Neuronal stem cell (in vitro differentiated cells): ENCODE data around the gene ADAMTS15.

Experiments
- DNase-seq: peaks from one replicate; pipeline ENCODE4 v3.0.0-alpha.2; 2013; ENCODE audit warnings: low spot score
- H2AFZ ChIP-seq: one replicate; pipeline ENCODE4 v1.6.1; 2013; ENCODE audit warnings: mild to moderate bottlenecking, low read length, inconsistent platforms
- H2AK5ac ChIP-seq: 2 replicates; pipeline ENCODE4 v1.6.1; 2013; ENCODE audit warnings: low read depth, mild to moderate bottlenecking, inconsistent platforms, low read length, moderate library complexity, mixed read lengths
- H2BK120ac ChIP-seq: 2 replicates; pipeline ENCODE4 v1.6.1; 2013; ENCODE audit warnings: low read depth, mild to moderate bottlenecking, inconsistent platforms, low read length, moderate library complexity, mixed read lengths
- H2BK12ac ChIP-seq: one replicate; pipeline ENCODE4 v1.6.1; 2013; ENCODE audit warnings: low read length, inconsistent platforms
- H2BK15ac ChIP-seq: 2 replicates; pipeline ENCODE4 v1.6.1; 2013; ENCODE audit warnings: mild to moderate bottlenecking, low read length, inconsistent platforms, mixed read lengths
- H2BK5ac ChIP-seq: one replicate; pipeline ENCODE4 v1.6.1; 2013; ENCODE audit warnings: inconsistent platforms, mild to moderate bottlenecking, low read length, moderate library complexity
- H3K14ac ChIP-seq: one replicate; pipeline ENCODE4 v1.6.1; 2013; ENCODE audit warnings: low read length, inconsistent platforms
- H3K18ac ChIP-seq: 2 replicates; pipeline ENCODE4 v1.6.1; 2013; ENCODE audit warnings: low read length, inconsistent platforms
- H3K23ac ChIP-seq: 2 replicates; pipeline ENCODE4 v1.6.1; 2013; ENCODE audit warnings: low read depth, mild to moderate bottlenecking, mixed read lengths, low read length, inconsistent platforms; ENCODE audit not compliant: poor library complexity
- H3K27ac ChIP-seq: replicated peaks from 3 replicates; pipeline ENCODE4 v1.5.1; 2013; ENCODE audit warnings: low read length, inconsistent platforms
- H3K27me3 ChIP-seq, 3 experiments: 2 replicates each; pipeline ENCODE4 v1.6.1; 2013; ENCODE audit warnings: low read length in 3 of 3, mild to moderate bottlenecking in 2 of 3, inconsistent platforms in 1 of 3, low read depth in 1 of 3, mixed read lengths in 1 of 3, moderate library complexity in 1 of 3; ENCODE audit not compliant: control insufficient read depth in 3 of 3, insufficient read depth in 3 of 3
- H3K36me3 ChIP-seq, 2 donors: replicated peaks in 1 of 2; 2 replicates each; pipeline ENCODE4 v1.6.1; 2013; ENCODE audit warnings: low read length in 2 of 2; ENCODE audit not compliant: control insufficient read depth in 2 of 2, insufficient read depth in 2 of 2
- H3K4ac ChIP-seq: 2 replicates; pipeline ENCODE4 v1.6.1; 2013; ENCODE audit warnings: inconsistent platforms, mild to moderate bottlenecking, low read length, moderate library complexity
- H3K4me1 ChIP-seq, 2 donors: 1 replicate in 1 of 2; 2 replicates in 1 of 2; pipeline ENCODE4 v1.6.1; 2013; ENCODE audit warnings: low read length in 2 of 2, low read depth in 1 of 2; ENCODE audit not compliant: control insufficient read depth in 2 of 2, insufficient read depth in 1 of 2
- H3K4me2 ChIP-seq: one replicate; pipeline ENCODE4 v1.6.1; 2013; ENCODE audit warnings: mild to moderate bottlenecking, low read length, inconsistent platforms; ENCODE audit not compliant: insufficient read depth, poor library complexity, severe bottlenecking
- H3K4me3 ChIP-seq, 2 donors: 2 replicates each; pipeline ENCODE4 v1.5.1; 2013; ENCODE audit warnings: low read length in 2 of 2, mild to moderate bottlenecking in 2 of 2, inconsistent platforms in 1 of 2, moderate library complexity in 1 of 2
- H3K79me1 ChIP-seq: one replicate; pipeline ENCODE4 v1.6.1; 2013; ENCODE audit warnings: low read depth, mild to moderate bottlenecking, inconsistent platforms, low read length, moderate library complexity
- H3K9ac ChIP-seq: one replicate; pipeline ENCODE4 v1.6.1; 2013; ENCODE audit warnings: mild to moderate bottlenecking, low read depth, low read length, inconsistent platforms; ENCODE audit not compliant: poor library complexity
- H3K9me3 ChIP-seq, 2 donors: replicated peaks in 1 of 2; 2 replicates each; pipeline versions ENCODE3 to v1.6.1; 2013; ENCODE audit warnings: low read length in 2 of 2, mild to moderate bottlenecking in 2 of 2, inconsistent platforms in 1 of 2, low read depth in 1 of 2, mixed read lengths in 1 of 2, moderate library complexity in 1 of 2; ENCODE audit not compliant: control insufficient read depth in 2 of 2, insufficient read depth in 1 of 2
- H4K8ac ChIP-seq: one replicate; pipeline ENCODE4 v1.6.1; 2013; ENCODE audit warnings: low read depth, mild to moderate bottlenecking, inconsistent platforms, low read length, moderate library complexity
- H4K91ac ChIP-seq: one replicate; pipeline ENCODE4 v1.6.1; 2013; ENCODE audit warnings: low read length, low read depth, mild to moderate bottlenecking, inconsistent platforms; ENCODE audit not compliant: poor library complexity
- WGBS, 2 donors: extraction: QIAGEN DNeasy Blood & Tissue Kit; methylation state at CpG; one replicate each; pipeline ENCODE4 v1.1.7; 2013; ENCODE audit warnings: missing lambda C conversion rate in 2 of 2, mixed read lengths in 1 of 2; ENCODE audit not compliant: insufficient read length in 2 of 2, insufficient replicate concordance in 1 of 2; ENCODE audit errors: extremely low coverage in 2 of 2; 5-methylcytosine and 5-hydroxymethylcytosine counted together

Gene ADAMTS15

DNA sequence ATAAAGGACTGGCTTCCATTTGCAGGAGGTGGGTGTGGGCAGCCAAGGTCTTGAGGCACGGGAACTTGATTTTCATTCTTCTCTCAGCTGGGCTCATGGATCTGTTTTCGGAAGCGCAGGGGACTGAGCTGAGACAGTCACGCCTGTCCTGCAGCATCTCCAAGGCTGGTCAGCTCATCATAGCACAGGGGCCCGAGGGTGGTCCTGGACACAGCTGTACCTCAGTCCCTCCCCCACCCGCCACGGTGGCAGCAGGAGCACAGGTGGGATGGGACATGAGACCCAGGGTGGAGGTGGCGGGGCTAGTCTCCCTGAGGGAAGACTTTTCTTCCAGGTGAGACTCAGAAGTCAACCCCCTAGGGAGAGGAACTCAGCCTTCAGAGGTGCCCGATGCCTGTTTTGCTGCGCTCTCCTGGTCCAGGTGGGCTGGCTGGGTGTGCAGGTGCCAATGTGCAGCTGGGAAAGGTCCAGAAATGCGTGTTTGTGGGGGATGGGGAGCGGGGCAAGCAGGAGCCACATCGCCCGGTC, 23.8 kb upstream of the ADAMTS15 start:
- H3K4me1 ChIP-seq, result peaks cover 0 to 2% of the 10 kb centered on the region in 2 donors

DNA sequence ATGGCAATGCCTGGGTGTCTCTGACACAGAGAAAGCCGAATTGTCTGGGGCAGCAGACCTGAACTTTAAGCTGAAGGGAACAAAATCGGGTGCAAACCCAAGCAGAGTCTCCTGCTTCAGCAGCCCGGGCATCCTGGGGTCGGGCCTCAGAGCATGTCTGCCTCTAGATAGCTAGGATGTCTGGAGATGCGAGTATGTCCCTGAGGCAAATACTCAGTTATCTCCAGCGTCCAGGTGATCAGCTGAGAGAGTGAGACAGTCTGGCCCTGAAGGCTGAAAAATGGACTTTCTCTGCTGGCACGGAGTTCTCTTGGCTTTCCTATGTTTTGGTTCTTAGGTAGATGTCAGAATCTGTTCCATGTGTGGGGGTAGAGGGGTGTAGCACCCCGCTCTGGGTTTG, 23.3 kb upstream of the ADAMTS15 start:
- no peak overlapping the region for H3K14ac ChIP-seq
- no CpG with 5 or more reads among the region's 8 CpGs for WGBS, 2 donors
- H3K9ac ChIP-seq, result no peak overlapping the region
- DNase-seq, result no peak
- H2AK5ac ChIP-seq, result peak overlapping the region; percentile 40
- no peak overlapping the region for H4K8ac ChIP-seq
- no peak overlapping the region for H2BK120ac ChIP-seq
- no peaks in the 10 kb centered on the region for H3K36me3 ChIP-seq
- H3K27ac ChIP-seq, result no peak overlapping the region
- no peak overlapping the region for H3K23ac ChIP-seq
- no peak overlapping the region for H3K4me2 ChIP-seq
- H2BK5ac ChIP-seq, result no peak overlapping the region
- no peaks in the 10 kb centered on the region for H3K79me1 ChIP-seq
- H3K4me3 ChIP-seq, result no peak overlapping the region
- no peak overlapping the region for H3K18ac ChIP-seq
- peaks cover 0 to 2% of the 10 kb centered on the region in 2 donors for H3K4me1 ChIP-seq
- H3K27me3 ChIP-seq, result peaks cover 8 to 94% (median 43%) of the 10 kb centered on the region in 3 experiments
- no peak overlapping the region for H3K4ac ChIP-seq
- no peaks in the 10 kb centered on the region for H3K9me3 ChIP-seq
- no peak overlapping the region for H4K91ac ChIP-seq
- H2AFZ ChIP-seq, result no peak overlapping the region
- H2BK12ac ChIP-seq, result no peak overlapping the region
- no peak overlapping the region for H2BK15ac ChIP-seq

More for the DNA sequence above, 23.8 kb upstream of the ADAMTS15 start:
- no peak overlapping the region for H3K9ac ChIP-seq
- no peak overlapping the region for H2BK15ac ChIP-seq
- H2BK12ac ChIP-seq, result no peak overlapping the region
- DNase-seq, result no peak
- peak overlapping the region; percentile 20 for H3K23ac ChIP-seq
- H4K8ac ChIP-seq, result no peak overlapping the region
- H2BK120ac ChIP-seq, result peak overlapping the region; percentile 12
- no peak overlapping the region for H3K4me3 ChIP-seq
- H3K14ac ChIP-seq, result no peak overlapping the region
- no peak overlapping the region for H3K18ac ChIP-seq
- no peaks in the 10 kb centered on the region for H3K36me3 ChIP-seq
- no peak overlapping the region for H4K91ac ChIP-seq
- no peak overlapping the region for H2AFZ ChIP-seq
- WGBS, 2 donors, result no CpG with 5 or more reads among the region's 14 CpGs
- H3K4me2 ChIP-seq, result no peak overlapping the region
- H3K27ac ChIP-seq, result no peak overlapping the region
- H2AK5ac ChIP-seq, result peak overlapping the region; percentile 64
- no peaks in the 10 kb centered on the region for H3K79me1 ChIP-seq
- no peak overlapping the region for H3K4ac ChIP-seq
- no peak overlapping the region for H2BK5ac ChIP-seq
- no peaks in the 10 kb centered on the region for H3K9me3 ChIP-seq
- H3K27me3 ChIP-seq, result peaks cover 8 to 93% (median 39%) of the 10 kb centered on the region in 3 experiments

- no peak overlapping the region for H3K4ac ChIP-seq
- no peak overlapping the region for H2BK15ac ChIP-seq
- H3K4me2 ChIP-seq, result no peak overlapping the region
- no peak overlapping the region for H2BK12ac ChIP-seq
- no peaks in the 10 kb centered on the region for H3K79me1 ChIP-seq
- peaks cover 0 to 2% of the 10 kb centered on the region in 2 donors for H3K4me1 ChIP-seq
- H2BK120ac ChIP-seq, result no peak overlapping the region
- WGBS, 2 donors, result no CpG with 5 or more reads among the region's 5 CpGs
- H2BK5ac ChIP-seq, result no peak overlapping the region
- H4K91ac ChIP-seq, result no peak overlapping the region
- H3K9ac ChIP-seq, result no peak overlapping the region
- H3K23ac ChIP-seq, result peak overlapping the region; percentile 92
- no peak overlapping the region for H3K14ac ChIP-seq
- no peak overlapping the region for H4K8ac ChIP-seq
- no peak overlapping the region for H3K27ac ChIP-seq
- H3K27me3 ChIP-seq, result peaks cover 8 to 90% (median 48%) of the 10 kb centered on the region in 3 experiments
- no peak overlapping the region for H3K4me3 ChIP-seq
- H2AFZ ChIP-seq, result no peak overlapping the region
- H3K36me3 ChIP-seq, result no peaks in the 10 kb centered on the region
- DNase-seq, result no peak
- H2AK5ac ChIP-seq, result no peak overlapping the region
- no peaks in the 10 kb centered on the region for H3K9me3 ChIP-seq
- H3K18ac ChIP-seq, result no peak overlapping the region
Measured at GRCh38 chr11:130426223-130426836, 22.1 kb upstream of the ADAMTS15 start.

DNA sequence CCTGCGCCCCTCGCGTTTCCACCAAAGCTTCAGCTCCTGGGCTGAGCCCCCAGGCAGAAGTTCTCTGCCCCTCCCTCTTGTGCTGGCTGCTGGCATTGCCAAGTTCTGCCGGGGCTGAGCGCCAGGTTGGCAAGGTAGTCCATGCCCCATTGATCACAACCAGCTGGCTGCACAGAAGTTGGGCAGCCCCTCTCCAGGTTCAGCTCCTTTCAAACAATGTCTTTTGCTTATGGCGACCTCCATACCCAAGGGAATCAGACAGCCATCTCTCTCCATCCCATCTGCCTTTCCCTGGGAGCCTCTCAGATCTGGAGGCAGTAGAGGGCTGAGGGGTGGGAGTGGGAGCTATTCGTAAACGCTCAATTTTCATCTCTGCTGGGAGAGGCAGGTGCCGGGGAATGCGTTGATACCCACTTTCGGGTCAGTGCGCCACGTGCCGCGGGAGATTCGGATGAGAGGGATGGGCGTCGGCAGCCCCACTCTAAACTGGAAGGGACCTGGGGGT, 21.6 kb upstream of the ADAMTS15 start:
- Histone ChIP-seq H4K91ac (no peak overlapping the region), H3K36me3 (no peaks in the 10 kb centered on the region), H3K79me1 (no peaks in the 10 kb centered on the region), H3K23ac (peak overlapping the region; percentile 92), H3K27me3 (peaks cover 8 to 87% (median 48%) of the 10 kb centered on the region in 3 experiments), H2AFZ (no peak overlapping the region), H2BK120ac (no peak overlapping the region), H3K9me3 (no peaks in the 10 kb centered on the region), H2BK12ac (no peak overlapping the region), H2BK5ac (no peak overlapping the region), H3K4ac (no peak overlapping the region), H3K9ac (no peak overlapping the region), H3K4me1 (peaks cover 0 to 2% of the 10 kb centered on the region in 2 donors), H3K4me2 (no peak overlapping the region), H4K8ac (no peak overlapping the region), H2AK5ac (peak overlapping the region; percentile 68), H3K14ac (no peak overlapping the region), H2BK15ac (no peak overlapping the region), H3K4me3 (no peak overlapping the region), H3K27ac (no peak overlapping the region), H3K18ac (peak overlapping the region; percentile 18)
- no CpG with 5 or more reads among the region's 18 CpGs for WGBS, 2 donors
- no peak for DNase-seq
